Femur (tissue), 1 donor: ENCODE data around the gene CARNS1.
"Not testable (repeated sequence)": the region's sequence is repeated elsewhere in the genome, so short reads cannot be mapped to it uniquely, and the experiment has no call there.

ENCODE experiments used
- DNase-seq: peaks from one replicate; pipeline ENCODE4 v3.0.0-alpha.2; 2017

The CARNS1 gene

DNA sequence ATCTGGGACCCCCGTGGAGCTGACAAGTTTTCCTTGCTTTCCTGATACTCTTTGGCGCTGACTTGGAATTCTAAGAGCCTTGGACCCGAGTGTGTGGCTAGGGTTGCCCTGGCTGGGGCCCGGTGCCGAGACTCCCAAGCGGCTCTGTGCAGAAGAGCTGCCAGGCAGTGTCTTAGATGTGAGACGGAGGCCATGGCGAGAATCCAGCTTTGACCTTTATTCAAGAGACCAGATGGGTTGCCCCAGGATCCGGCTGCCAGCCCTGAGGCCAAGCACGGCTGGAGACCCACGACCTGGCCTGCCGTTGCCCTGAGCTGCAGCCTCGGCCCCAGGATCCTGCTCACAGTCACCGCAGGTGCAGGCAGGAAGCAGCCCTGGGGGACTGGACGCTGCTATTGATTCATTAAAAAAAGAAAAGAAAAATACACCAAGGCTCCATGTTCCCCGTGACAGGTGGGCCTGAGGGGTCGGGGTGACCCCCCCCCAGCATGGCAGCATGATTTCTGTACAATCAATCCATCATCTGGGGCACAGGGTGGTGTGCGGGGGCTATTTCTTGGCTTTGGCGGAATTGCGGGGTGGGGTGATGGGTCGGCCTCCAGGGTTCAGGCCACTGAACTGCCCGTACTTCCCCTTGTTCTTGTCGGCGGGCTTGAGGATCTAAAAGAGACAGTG, 17.4 kb upstream of the CARNS1 start:
- no peak for DNase-seq

DNA sequence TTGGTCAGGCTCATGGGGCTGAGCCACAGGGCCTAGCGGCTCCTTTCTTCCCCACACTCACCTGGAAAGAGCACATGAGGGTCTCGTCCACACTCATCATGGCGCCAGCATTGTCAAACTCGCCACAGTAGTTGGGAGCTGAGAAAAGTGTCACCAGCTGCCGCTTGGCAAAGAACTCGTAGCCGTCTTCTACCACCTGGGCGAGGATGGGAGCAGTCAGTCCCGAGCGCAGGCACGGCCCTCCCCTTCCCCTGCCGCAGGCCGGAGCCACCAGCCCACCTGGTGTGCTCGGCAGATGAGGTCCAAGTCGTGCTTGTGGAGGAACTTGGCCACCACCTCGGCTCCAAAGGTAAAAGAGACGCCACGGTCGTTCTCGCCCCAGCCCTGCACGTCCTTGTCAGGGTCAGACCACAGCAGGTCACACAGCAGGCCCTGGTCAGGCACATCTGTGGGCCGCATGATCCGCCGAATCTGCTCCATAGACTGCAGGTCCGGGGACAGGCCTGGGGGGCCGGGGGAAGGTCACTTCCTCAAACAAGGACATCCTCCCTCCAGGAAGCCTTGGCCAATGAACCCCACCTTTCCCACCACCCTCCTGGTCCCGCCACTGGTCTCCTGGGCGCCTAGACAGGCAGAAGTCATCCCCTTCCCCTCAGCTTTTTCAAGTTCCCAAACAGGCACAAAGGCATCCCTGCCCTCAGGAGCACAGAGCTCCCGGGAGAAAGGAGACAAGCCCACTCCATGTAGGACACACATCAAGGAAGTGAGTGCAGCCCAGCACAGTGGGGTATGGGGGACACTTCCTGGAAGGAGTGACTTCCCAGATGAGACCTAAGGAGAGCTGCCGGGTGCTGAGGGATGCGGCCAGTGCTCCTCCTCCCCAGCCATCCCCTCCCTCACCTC, 16.6 kb upstream of the CARNS1 start:
- DNase-seq = no peak

DNA sequence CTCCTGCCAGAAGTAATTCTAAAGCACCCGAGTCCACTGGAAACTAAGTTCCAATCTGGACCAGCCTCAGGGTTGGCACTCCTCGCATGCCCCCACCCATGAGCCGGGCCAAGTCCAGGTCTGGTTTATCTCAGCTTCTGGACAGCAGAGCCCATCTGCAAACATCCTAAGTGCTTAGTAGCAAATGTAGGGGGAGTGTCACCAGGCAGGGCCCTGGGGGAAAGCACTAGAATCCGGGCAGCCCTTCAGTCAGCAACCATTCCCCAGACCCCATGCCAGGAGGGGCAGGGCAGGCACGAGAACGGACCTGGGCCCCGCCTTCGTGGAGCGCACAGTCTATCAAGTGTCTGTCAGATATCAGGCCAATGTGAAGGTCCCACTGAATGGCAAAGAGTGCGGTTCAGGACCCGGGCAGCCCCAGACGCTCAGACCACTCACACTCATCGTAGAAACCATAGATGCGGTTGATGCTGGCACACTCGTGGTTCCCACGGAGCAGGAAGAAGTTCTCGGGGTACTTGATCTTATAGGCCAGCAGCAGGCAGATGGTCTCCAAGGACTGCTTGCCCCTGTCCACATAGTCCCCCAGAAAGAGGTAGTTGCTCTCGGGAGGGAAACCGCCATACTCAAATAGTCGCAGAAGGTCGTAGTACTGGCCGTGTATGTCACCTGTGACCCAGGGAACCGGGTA, 15.1 kb upstream of the CARNS1 start:
- no peak for DNase-seq

DNA sequence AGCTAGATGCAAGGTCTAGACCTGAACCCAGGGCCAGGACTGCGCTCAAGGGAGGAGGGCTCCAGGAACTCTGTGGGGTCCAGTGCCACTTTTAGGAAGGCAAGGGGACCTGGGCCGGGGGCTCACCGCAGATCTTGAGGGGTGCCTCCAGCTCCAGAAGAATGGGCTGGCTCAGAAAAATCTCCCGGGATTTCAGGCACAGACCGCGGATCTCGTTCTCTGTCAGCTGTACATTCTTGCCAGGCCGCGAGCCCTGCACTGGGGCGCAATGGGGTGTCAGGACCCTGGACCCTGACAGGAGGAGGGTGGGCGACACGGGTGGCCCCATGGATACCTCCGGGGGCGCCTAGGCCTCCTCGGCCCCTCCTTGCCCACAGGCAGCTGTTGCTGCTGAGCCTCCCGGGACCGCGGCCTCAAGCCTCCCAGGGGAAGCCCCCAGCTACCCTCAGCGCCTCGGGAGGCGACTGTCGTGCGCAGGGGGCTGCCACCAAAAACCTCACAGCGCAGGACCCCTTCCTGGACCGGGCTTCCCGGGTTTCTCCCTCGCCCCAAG, 14.5 kb upstream of the CARNS1 start:
- no peak for DNase-seq

DNA sequence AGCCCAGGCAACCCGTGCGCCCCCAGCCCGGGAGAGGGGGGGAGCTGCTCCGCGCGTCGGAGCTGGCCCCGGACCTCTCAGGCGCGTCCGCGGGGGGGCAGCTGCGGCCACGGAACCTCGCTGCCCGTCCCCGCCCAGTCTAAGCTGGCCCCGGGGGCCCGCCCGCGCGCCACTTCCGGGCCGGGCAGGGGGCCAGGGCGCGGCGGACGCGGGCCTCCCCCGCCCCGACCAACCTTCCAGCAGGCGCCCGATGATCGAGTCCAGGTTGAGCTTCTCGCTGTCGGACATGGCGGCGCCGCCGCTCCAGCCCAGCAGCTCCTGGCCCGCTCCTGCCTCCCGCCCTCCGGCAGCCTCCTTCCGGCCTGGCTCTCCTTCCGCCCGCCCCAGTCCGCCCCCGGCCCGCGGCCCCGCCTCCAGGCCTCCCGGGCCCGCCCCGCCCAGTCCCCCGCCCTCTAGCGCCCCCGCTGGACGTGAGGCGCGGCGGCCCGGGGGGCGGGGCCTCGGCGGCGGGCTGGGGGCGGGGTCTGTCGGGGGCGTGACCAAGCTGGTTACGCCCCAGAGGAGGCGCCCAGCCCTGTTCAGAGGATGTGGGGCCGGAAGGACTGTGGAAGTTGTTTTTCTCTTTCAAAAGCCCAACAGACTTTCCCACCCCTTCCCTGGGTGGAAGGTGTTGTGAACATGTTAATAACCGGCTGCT, 13.8 kb upstream of the CARNS1 start, which contains the start of gene PPP1CA:
PPP1CA (minus strand) TSS at position 364 of the 697 bp plus-strand sequence; CDS start at position 288, 76 bp downstream.
- DNase-seq = peak; percentile 96

DNA sequence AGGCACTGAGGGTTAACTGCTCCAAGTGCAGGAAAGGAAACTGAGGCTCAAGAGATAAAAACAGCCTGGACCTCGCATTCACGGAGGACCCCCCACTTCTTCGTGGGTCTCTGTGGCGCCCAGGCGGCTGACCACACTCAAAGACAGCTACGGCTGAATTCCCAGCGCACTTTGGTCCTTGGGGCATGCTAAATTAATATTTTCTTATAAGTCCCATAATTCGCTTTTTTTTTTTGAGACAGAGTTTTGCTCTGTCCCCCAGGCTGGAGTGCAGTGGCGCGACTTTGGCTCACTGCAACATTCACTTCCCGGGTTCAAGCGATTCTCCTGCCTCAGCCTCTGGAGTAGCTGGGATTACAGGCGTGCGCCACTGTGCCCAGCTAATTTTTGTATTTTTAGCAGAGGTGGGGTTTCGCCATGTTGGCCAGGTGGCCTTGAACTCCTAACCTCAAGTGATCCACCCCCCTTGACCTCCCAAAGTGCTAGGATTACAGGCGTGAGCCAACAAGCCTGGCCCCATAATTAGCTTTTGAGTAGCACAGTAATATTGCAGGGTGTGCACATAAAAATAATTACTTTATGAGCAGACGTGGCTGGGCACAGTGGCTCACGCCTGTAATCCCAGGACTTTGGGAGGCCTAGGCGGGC, 13.2 kb upstream of the CARNS1 start:
- not testable (repeated sequence) for DNase-seq

DNA sequence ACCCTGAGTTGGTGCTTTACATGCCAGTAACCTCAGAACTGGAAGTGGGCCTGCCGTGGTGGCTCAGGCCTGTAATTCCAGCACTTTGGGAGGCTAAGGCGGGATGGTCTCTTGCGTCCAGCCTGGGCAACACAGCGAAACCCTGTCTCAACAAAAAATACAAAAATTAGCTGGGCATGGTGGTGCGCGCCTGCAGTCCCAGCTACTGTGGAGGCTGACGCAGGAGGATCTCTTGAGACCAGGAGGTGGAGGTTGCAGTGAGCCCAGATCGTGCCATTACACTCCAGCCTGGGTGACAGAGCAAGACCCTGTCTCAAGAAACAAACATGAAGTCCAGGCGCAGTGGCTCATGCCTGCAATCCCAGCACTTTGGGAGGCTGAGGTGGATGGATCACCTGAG, 12.4 kb upstream of the CARNS1 start:
- not testable (repeated sequence) for DNase-seq

DNA sequence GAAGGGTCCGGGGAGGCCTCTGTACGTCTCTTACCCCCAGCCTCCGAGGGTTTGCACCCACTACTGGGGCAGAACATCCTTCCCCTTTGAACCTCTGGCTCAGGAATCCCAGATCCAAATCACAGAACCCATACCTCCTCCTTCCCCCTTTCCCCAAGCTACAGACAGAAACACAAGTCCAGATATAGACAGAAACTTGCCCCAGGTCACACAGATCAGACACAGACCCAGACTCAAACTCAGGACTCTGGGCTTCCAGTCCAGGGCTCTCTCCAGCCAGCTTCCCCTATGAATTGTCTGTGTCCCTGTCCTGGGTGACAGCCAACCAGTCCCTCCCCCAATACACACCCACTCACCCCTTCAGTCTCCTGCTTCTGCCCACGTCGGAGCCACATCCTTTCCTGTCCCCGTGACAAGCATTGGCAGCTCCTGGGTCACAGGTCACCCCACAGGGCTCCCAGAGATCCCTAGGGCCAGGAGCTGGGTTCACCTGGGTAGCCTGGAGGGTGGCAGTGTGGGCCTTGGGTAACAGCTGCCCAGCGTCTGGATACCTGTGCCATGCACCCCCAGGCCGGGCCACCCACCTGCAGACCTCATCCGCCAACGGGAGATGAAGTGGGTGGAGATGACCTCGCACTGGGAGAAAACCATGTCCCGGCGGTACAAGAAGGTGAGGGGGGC, 10.8 kb upstream of the CARNS1 start:
- DNase-seq = no peak

DNA sequence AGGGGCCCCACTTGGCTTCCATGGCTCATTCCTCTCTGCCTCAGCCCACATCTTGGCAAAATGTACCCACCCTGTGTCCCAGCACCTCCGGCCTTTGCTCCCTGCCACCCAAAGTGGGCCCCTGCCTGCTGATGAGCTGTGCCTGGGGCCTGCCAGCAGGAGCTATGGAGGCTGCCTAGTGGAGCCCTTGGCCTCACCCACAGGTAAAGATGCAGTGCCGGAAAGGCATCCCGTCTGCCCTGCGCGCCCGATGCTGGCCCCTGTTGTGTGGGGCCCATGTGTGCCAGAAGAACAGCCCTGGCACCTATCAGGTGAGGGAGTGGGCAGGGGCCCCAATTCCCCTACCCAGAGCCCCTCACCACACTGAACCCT, 10.3 kb upstream of the CARNS1 start:
- no peak for DNase-seq

DNA sequence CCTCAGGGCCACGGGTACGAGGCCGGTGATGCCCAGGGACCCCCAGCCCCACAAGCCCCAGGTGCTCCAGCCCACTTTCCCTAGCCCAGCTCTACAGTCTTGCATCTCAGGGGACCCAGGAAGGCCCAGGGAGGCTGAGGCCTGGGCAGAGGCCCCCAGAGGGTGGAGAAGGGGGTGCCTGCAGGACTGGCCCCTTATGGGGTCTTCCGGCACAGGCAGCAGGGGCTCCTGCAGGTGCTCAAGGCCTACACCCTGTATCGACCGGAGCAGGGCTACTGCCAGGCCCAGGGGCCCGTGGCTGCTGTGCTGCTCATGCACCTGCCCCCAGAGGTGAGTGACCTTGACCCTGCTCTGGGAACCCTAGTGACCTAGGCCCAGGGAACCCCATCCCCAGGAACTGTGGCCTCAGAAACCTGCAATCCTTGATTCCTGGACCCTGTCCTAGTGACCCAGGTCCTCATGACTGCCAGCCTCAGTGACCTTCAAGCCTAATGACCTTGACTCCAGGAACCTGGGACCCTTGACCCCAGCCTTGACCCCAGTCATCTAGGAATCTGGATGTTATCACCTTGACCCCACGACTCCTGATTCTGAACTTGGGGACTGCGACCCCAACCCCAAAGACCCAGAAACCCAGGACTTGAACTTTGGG, 9.7 kb upstream of the CARNS1 start:
- no peak for DNase-seq

DNA sequence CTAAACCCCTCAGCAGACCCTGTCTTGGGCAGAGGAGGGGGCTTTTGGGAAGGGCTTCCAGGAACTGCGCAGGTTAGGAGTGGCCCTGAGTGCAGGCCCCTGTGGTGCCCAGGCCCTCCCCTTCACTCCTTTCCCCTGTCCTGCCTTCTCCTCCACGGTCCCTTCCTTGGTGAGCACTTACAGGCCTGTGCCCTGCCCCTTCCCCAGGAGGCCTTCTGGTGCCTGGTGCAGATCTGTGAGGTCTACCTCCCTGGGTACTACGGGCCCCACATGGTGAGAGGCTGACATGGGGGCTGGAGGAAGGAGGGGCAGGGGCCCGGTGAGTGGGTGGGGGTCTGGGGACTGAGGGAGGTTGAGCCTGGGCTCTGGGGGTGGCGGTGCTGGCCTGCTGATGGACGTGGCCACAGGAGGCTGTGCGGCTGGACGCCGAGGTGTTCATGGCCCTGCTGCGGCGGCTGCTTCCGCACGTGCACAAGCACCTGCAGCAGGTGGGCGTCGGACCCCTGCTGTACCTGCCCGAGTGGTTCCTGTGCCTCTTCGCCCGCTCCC, 9.0 kb upstream of the CARNS1 start:
- no peak for DNase-seq

DNA sequence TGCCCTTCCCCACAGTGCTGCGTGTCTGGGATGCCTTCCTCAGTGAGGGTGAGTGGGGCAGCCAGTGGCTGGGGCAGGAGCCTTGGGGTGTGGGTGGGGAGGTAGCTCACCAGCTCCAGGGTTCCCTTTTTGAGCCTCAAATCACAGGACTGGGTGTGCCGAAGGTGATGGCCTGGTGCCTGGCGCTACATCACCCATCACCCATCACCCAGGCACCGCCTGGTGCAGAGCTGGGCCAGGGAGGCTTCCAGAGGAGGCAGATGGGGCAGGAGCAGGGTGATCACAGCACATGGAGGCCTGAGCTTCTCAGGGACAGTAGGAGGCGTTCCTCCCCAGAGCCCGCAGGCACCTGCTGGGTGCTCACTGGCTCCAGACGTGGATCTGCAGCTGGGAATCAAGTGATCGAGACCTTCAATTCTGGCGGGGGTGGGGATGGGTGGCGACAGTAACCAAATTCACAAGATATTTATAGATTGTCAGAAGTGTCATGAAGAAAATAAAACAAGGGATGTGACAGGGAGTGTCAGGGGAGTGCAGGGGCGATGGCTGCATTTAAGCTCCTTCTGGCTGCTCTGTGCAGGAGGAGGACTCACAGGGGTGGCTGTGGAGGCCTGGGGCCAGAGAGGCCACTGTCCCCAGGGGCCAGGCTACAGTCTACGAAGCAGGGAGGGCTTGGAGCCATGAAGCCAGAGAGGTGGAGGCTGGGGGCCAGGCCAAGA, 8.3 kb upstream of the CARNS1 start:
- DNase-seq = no peak

DNA sequence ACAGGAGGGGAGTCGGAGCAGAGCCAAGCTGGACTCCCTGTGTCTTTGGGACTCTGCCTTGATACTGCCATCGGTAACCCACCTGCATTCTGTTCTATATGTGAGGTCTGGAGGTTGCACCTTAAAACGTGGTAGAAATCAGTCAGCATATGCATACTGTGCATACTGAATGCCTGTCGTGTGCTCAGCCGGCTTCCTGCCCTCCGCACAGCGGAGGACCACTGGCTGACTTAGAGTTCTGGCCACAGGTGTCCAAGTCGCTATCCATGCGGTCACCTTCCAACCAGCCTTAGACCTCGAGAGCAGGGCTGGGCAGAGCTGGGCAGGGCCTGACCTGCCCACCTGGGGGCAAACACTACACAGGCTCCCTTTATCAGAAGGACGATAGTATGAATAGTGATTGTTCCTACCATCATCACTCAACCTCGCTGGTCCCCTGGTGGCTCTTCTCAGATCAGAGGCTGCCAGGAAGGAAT, 7.8 kb upstream of the CARNS1 start:
- no peak for DNase-seq

DNA sequence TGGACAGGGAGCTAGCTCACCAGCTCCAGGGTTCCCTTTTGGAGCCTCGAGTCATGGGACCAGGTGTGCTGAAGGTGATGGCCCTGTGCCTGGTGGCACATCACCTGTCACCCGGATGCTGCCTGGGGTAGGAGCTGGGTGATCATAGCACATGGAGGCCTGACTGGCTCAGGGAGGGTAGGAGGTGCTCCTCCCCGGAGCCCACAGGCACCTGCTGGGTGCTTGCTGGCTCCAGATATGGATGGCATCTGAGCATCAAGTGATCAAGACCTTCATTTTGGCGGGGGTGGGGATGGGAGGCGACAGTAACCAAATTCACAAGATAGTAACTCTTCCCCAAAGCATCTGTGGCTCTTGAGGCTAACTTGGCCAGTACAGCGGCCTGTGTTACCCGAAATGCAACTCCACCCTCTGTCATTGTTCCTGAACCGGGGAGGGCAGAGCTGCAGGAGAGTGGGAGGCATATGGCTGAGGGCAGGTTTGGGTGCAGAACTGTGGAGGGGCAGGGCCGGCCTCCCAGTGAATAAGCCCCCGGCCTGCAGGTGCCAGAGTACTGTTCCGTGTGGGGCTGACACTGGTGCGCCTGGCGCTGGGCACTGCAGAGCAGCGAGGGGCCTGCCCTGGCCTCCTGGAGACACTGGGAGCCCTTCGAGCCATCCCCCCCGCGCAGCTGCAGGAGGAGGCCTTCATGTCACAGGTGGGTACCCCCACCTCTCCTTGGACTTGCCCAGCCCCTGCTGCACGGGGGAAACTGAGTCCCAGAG, 6.9 kb upstream of the CARNS1 start:
- DNase-seq = no peak

DNA sequence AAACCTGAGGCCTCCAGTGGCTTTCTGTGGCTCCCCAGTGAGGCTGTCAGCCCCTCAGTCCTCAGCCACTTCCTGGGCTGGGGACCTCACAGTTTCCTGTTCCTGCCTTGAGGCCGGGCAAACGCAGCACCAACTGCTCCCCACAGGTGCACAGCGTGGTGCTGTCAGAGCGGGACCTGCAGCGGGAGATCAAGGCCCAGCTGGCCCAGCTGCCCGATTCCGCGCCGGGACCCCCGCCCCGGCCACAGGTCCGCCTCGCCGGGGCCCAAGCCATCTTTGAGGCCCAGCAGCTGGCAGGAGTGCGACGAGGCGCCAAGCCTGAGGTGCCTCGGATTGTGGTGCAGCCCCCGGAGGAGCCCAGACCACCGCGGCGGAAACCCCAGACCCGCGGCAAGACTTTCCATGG, 6.2 kb upstream of the CARNS1 start:
- no peak for DNase-seq

DNA sequence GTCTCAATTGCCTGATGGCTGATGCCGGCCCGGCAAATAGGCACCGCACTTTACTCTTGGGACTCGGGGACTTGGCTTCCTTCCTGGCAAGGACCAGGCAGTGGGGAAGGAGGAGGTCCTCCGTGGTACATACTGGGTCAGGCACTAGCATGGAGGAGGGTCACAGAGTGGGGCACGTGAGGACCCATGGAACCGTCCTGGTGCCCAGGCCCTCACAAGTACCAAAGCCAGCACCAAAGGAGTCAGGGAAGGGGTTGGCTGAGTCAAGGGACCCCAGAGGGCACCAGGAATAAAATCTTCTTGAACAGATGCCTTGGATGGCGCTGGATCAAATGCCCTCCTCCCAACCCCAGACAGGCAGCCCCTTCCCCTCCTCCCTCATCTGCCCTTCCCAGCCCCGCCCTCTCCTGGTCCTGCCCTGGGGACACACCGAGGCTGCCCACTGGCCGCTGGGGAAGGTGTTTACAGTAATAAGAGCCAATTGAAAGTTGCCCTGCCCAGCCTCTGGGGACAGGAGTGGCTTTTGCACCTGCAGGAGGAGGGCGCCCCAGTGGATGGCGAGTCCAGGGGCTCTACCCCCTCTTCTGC, 5.6 kb upstream of the CARNS1 start:
- no peak for DNase-seq

DNA sequence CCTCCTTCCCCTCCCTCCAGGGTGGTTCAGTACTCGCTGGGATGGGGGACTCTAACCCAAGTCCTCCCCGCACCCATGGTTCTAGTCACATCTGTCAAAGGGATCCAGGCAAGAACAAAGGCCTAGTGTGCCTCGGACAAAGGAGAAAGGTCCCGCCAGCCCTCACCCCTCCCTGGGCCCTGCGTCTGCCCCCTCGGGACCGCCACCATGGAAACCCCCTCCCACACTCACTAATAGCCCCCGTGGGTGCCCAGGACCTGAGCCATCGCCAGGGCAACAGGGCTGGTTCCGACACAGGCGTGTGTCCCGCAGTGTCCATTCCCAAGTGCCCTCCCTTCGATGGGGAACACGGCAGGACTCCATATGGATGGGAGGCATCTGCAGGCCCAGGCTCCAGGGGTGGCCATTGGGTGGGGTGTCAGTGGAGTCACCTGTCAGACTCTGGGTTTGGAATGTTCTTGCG, 5.1 kb upstream of the CARNS1 start:
- no peak for DNase-seq

DNA sequence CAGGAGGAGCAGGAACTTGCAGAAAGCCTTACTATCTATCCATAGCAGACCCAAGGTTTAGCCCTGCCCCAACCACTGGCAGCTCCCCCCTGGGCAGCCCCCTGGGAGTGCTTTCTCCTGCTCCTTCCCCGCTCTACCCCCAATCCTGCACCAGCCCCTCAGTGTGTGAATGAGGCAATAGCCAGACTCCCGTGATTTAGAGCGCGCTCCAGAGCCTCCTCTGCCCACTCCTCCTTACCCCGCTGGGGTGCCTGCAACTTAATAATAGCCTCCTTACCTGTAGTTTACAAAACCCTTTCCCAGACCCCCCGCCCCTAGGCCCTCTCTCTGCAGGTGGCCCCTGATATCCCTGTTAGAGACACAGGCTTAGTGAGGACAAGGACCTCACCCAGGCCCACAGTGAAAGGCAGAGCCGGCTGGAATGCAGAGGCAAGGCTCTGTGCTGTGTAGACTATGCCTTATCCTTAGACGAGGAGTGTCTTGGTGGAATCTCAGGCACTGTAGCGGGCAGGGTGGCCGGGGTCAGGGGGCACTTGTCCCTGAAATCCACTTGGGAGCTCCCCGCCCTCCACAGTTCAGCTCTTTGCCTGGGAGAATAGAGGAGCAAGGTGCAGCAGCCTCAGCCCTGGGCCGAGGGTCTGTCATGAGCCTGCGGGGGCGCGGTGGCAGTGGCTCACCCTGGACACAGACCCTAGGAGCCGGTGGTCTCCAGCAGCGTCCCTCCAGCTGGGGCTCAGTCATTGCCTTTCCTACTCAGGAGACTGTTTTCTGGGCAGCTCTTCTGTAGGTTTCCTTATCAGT, 4.3 kb upstream of the CARNS1 start:
- DNase-seq = no peak
